ENCODE results near the gene PI4KA. TPM values are rescaled to one million over a fixed set of nuclear protein-coding genes. Genes with fewer than 3 reads are reported as not detected.

PI4KA gene
- total RNA-seq, 2 donors from 2014 or later = 42.5 to 47.2 TPM

DNA sequence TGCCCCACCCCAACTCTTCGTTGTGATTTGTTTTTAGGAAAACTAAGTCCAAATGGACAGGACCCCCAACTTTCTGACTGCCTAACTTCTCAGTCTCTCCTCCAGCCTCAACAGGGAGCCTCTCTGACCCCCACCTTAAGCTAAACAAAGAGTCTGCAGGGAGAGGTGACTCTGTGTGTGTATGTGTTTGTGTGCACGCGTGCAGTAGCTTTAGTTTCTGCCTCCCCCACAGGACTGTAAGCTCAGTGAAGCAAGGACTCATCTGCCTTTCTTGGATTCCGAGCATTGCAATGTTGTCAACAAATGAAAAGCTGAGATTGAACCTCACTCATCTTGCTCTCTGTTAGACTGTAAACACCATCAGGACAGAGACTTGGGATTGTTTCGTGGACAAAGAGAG lies 8.1 kb upstream of the PI4KA start:
- ATAC-seq (no peak), DNase-seq (no peak)
- peaks cover 16% of the 10 kb centered on the region for H3K4me1 ChIP-seq
- intact Hi-C loops (cut with DNase I) = no loop called here
- no peaks in the 10 kb centered on the region for H3K27me3 ChIP-seq
- WGBS, 2 donors = 69 to 87% methylated on average over 5 of the region's 5 CpGs
- peaks cover 0 to 2% of the 10 kb centered on the region in 2 donors for H3K36me3 ChIP-seq (replicated peaks in 1 of 2; ENCODE audit: insufficient read depth in 1 of 2, low read depth in 2 of 2)
- peak overlapping the region in 3 of 4 donors; percentile 41 to 82 (median 68) for H3K27ac ChIP-seq
- H3K4me3 ChIP-seq = no peak overlapping the region
- TF ChIP-seq, protein P1, sequence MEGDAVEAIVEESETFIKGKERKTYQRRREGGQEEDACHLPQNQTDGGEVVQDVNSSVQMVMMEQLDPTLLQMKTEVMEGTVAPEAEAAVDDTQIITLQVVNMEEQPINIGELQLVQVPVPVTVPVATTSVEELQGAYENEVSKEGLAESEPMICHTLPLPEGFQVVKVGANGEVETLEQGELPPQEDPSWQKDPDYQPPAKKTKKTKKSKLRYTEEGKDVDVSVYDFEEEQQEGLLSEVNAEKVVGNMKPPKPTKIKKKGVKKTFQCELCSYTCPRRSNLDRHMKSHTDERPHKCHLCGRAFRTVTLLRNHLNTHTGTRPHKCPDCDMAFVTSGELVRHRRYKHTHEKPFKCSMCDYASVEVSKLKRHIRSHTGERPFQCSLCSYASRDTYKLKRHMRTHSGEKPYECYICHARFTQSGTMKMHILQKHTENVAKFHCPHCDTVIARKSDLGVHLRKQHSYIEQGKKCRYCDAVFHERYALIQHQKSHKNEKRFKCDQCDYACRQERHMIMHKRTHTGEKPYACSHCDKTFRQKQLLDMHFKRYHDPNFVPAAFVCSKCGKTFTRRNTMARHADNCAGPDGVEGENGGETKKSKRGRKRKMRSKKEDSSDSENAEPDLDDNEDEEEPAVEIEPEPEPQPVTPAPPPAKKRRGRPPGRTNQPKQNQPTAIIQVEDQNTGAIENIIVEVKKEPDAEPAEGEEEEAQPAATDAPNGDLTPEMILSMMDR (IDR thresholded peaks at IDR 0.05) = no peak
- TF ChIP-seq POLR2A (IDR thresholded peaks at IDR 0.05) = no peak
- no peaks in the 10 kb centered on the region for H3K9me3 ChIP-seq

GRCh38 chr22:20865875-20866445 lies 7.3 kb upstream of the PI4KA start:
- Histone ChIP-seq H3K27me3 (no peaks in the 10 kb centered on the region), H3K27ac (no peak overlapping the region), H3K9me3 (no peaks in the 10 kb centered on the region), H3K4me1 (peaks cover 16% of the 10 kb centered on the region), H3K36me3 (replicated peaks in 1 of 2; ENCODE audit: insufficient read depth in 1 of 2, low read depth in 2 of 2) (peaks cover 0 to 2% of the 10 kb centered on the region in 2 donors), H3K4me3 (no peak overlapping the region)
- DNase-seq = no peak
- ATAC-seq = no peak
- TF ChIP-seq, protein P1 (IDR thresholded peaks at IDR 0.05) = no peak
- no peak for TF ChIP-seq POLR2A (IDR thresholded peaks at IDR 0.05)
- intact Hi-C loops (cut with DNase I) = no loop called here
- WGBS, 2 donors = 73 to 87% methylated on average over 8 of the region's 8 CpGs

GRCh38 chr22:20865331-20865730 lies 6.7 kb upstream of the PI4KA start:
- DNase-seq = no peak
- TF ChIP-seq, protein P1 (IDR thresholded peaks at IDR 0.05) = no peak
- TF ChIP-seq POLR2A (IDR thresholded peaks at IDR 0.05) = no peak
- 78 to 92% methylated on average over 3 of the region's 3 CpGs for WGBS, 2 donors
- no peak overlapping the region for H3K27ac ChIP-seq
- ATAC-seq = no peak
- no peaks in the 10 kb centered on the region for H3K36me3 ChIP-seq (replicated peaks in 1 of 2; ENCODE audit: insufficient read depth in 1 of 2, low read depth in 2 of 2)
- intact Hi-C loops (cut with DNase I) = no loop called here
- no peaks in the 10 kb centered on the region for H3K9me3 ChIP-seq
- peaks cover 21% of the 10 kb centered on the region for H3K4me1 ChIP-seq
- no peak overlapping the region for H3K4me3 ChIP-seq
- H3K27me3 ChIP-seq = no peaks in the 10 kb centered on the region

DNA sequence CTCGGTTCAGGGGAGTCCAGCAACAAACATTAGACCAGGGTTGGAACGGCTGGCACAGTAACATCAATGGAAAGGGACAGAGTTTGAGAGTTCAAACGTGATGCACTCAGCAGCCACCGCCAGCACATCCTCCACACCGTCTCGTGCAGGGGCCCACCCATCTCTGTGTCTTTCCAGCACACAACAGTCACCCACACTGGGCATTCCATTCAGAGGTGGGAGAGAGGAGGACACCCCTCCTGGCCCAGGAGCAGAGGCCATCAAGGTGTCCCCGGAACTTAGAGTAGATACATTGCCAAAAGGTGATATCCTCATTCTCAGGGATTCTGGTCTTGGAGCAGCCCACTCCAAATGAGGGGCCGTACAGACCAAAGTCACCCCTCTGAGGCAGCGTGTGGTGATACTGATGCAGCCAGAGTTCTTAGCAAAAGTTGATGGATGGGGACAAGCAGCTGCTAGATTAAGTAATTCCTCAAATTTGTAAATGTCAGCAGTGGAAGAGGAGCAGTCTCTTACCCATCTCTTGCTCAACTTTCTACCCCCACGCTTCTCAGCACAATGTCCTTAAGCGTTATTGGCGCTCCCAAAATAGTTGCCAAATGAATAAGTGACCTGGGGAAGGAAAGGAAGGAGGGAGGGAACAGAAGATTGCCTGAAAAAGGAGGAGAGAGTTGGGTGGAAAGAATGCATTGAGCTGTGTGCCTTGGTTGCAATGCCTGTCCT lies 5.7 kb upstream of the PI4KA start:
- WGBS, 2 donors = 88 to 89% methylated on average over 11 to 12 of the region's 12 CpGs
- no peak overlapping the region for H3K27ac ChIP-seq
- no peaks in the 10 kb centered on the region for H3K9me3 ChIP-seq
- ATAC-seq = no peak
- TF ChIP-seq POLR2A (IDR thresholded peaks at IDR 0.05) = no peak
- TF ChIP-seq, protein P1 (IDR thresholded peaks at IDR 0.05) = no peak
- no peaks in the 10 kb centered on the region for H3K36me3 ChIP-seq (replicated peaks in 1 of 2; ENCODE audit: insufficient read depth in 1 of 2, low read depth in 2 of 2)
- intact Hi-C loops (cut with DNase I) = no loop called here
- no peak overlapping the region for H3K4me3 ChIP-seq
- no peak for DNase-seq
- H3K27me3 ChIP-seq = no peaks in the 10 kb centered on the region
- H3K4me1 ChIP-seq = peaks cover 29% of the 10 kb centered on the region

All from body of pancreas (tissue), 4 donors.